GM23248 (cell line): ENCODE data around the gene CXCL1.

Source experiments
- EZH2 ChIP-seq: fragments of 200-600 bp; sonication (generic); IDR thresholded peaks from 2 replicates; pipeline ENCODE4 v1.6.1; 2018; ENCODE audit warnings: antibody characterized with exemption, mild to moderate bottlenecking; ENCODE audit not compliant: insufficient read depth, poor library complexity, severe bottlenecking
- EZH2phosphoT487 ChIP-seq: fragments of 200-600 bp; sonication (generic); IDR thresholded peaks from 2 replicates; pipeline ENCODE4 v1.6.1; 2018; ENCODE audit warnings: antibody characterized with exemption, moderate library complexity, mild to moderate bottlenecking, low read depth; ENCODE audit not compliant: insufficient read depth

GRCh38 chr4:73862322-73862721 lies 6.9 kb upstream of the CXCL1 start:
- TF ChIP-seq EZH2 (no peak), EZH2phosphoT487 (no peak)
